ENCODE data around the gene KNCN.
A peak's percentile ranks its signal among the peaks of the same experiment; 100 is the strongest.

KNCN gene

DNA sequence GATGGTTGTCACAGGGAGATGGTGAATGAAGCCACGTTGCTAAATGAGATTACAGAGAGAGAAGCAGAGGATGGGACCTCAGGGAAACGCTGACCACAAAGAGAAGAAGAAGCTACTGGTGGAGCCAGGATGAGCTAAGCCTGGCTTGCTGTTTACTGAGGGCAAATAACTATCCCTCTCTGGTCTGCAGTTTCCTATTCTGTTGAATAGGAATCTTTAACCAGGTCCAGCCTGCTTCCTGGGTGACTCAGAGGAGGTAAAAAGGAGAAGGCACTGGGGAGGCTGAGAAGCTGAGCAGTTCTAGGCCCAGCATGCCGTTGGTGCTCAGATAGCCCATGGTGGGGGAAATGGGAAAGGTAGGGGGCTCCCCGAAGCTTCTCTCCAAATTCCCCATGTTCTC lies 32.2 kb downstream of the KNCN start:
- no peak for DNase-seq
- Histone ChIP-seq H3K9me3 (replicated peaks; ENCODE audit: insufficient read depth, low read length) (no peaks in the 10 kb centered on the region), H4K20me1 (ENCODE audit: insufficient read depth, low read length) (no peaks in the 10 kb centered on the region), H3K27me3 (replicated peaks; ENCODE audit: insufficient read depth, low read length) (no peaks in the 10 kb centered on the region), H3K9ac (ENCODE audit: low read length) (no peak overlapping the region), H3K9me2 (replicated peaks; ENCODE audit: insufficient read depth, low read length) (no peaks in the 10 kb centered on the region), H3K4me1 (ENCODE audit: low read length) (peaks cover 6% of the 10 kb centered on the region; the same call in 1 of the 2 replicates), H3K79me2 (ENCODE audit: low read length) (no peaks in the 10 kb centered on the region), H3K4me2 (ENCODE audit: low read depth, low read length) (no peak overlapping the region), H3K4me3 (ENCODE audit: low read length) (no peak overlapping the region), H3F3A (ENCODE audit: insufficient read depth, low read length) (no peaks in the 10 kb centered on the region), H3K36me3 (replicated peaks; ENCODE audit: insufficient read depth, low read length) (no peaks in the 10 kb centered on the region), H3K27ac (ENCODE audit: low read length) (no peak overlapping the region), H2AFZ (ENCODE audit: low read length) (no peak overlapping the region)
- TF ChIP-seq EZH2phosphoT487 (IDR thresholded peaks at IDR 0.05; ENCODE audit: low read length) (no peak), EZH2 (optimal IDR thresholded peaks at IDR 0.05; ENCODE audit: low read depth, low read length) (no peak)
- TF ChIP-seq, protein P1, sequence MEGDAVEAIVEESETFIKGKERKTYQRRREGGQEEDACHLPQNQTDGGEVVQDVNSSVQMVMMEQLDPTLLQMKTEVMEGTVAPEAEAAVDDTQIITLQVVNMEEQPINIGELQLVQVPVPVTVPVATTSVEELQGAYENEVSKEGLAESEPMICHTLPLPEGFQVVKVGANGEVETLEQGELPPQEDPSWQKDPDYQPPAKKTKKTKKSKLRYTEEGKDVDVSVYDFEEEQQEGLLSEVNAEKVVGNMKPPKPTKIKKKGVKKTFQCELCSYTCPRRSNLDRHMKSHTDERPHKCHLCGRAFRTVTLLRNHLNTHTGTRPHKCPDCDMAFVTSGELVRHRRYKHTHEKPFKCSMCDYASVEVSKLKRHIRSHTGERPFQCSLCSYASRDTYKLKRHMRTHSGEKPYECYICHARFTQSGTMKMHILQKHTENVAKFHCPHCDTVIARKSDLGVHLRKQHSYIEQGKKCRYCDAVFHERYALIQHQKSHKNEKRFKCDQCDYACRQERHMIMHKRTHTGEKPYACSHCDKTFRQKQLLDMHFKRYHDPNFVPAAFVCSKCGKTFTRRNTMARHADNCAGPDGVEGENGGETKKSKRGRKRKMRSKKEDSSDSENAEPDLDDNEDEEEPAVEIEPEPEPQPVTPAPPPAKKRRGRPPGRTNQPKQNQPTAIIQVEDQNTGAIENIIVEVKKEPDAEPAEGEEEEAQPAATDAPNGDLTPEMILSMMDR (IDR thresholded peaks at IDR 0.05; ENCODE audit: low read length) = no peak

DNA sequence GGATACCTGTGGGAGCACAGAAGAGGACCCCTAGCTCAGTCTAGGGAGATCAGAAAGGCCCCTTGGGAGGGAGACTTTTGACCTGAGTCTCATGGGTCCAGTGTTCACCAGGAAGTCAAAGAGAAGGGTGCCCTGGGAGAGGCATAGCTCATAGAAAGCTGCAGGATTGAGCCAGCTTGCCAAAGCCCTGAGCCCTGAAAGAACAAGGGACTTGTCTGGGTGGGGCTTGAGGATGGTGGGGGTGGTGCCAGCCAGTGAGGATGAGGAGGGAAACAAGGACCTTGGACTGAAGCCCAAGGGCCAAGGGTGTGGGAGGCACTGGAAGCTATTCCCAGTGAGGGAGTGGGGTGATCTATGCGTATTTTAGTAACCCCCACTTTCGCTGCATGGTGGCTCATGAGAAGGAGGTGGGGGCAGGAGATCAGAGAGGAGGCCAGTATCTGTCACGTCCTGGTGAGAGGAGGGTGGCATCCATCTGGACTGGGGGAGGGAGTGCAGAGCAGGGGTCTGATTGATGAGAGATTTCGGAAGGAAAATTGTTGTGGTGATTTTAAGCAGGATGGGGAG lies 33.4 kb downstream of the KNCN start:
- H3K4me3 ChIP-seq (ENCODE audit: low read length) = no peak overlapping the region
- no peaks in the 10 kb centered on the region for H3K36me3 ChIP-seq (replicated peaks; ENCODE audit: insufficient read depth, low read length)
- H3K9me2 ChIP-seq (replicated peaks; ENCODE audit: insufficient read depth, low read length) = no peaks in the 10 kb centered on the region
- H4K20me1 ChIP-seq (ENCODE audit: insufficient read depth, low read length) = no peaks in the 10 kb centered on the region
- peaks cover 7% of the 10 kb centered on the region; the same call in 1 of the 2 replicates for H3K27me3 ChIP-seq (replicated peaks; ENCODE audit: insufficient read depth, low read length)
- H3F3A ChIP-seq (ENCODE audit: insufficient read depth, low read length) = no peaks in the 10 kb centered on the region
- H3K9me3 ChIP-seq (replicated peaks; ENCODE audit: insufficient read depth, low read length) = no peaks in the 10 kb centered on the region
- H2AFZ ChIP-seq (ENCODE audit: low read length) = no peak overlapping the region
- H3K4me1 ChIP-seq (ENCODE audit: low read length) = peaks cover 6% of the 10 kb centered on the region; the same call in 1 of the 2 replicates
- no peak overlapping the region for H3K9ac ChIP-seq (ENCODE audit: low read length)
- H3K27ac ChIP-seq (ENCODE audit: low read length) = no peak overlapping the region
- H3K79me2 ChIP-seq (ENCODE audit: low read length) = no peaks in the 10 kb centered on the region
- no peak for DNase-seq
- no peak overlapping the region for H3K4me2 ChIP-seq (ENCODE audit: low read depth, low read length)
- TF ChIP-seq, protein P1 (IDR thresholded peaks at IDR 0.05; ENCODE audit: low read length) = no peak
- TF ChIP-seq EZH2 (optimal IDR thresholded peaks at IDR 0.05; ENCODE audit: low read depth, low read length) (no peak), EZH2phosphoT487 (IDR thresholded peaks at IDR 0.05; ENCODE audit: low read length) (no peak)

DNA sequence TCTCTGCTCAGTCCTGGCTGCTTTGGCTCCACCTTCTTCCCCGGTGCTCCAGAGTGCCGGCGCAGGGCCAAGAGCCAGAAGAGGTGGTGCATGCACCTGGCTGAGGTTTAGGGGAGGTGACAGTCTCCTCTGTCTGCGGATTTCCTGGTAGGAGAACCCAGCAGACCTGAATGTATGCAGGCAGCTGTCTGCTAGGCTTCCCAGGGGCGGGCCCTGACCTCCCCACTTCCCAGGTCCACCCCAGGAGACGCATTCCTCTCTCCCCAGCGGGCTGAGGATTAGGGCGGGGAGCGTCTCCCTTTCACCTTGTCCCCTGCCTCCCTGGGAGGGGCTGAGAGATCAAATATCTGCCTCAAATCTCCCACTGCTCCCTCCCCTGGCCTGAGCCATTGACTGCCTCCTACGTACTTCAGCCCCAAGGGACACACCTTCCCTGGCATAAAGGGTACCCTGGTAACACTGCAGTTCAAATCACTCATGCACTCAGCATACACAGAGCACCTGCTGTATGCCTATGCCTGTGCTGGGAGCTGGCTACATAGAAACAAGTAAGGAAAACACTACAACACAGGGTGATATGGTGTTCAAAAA lies 34.3 kb downstream of the KNCN start:
- no peaks in the 10 kb centered on the region for H3F3A ChIP-seq (ENCODE audit: insufficient read depth, low read length)
- H3K27ac ChIP-seq (ENCODE audit: low read length) = no peak overlapping the region
- H3K27me3 ChIP-seq (replicated peaks; ENCODE audit: insufficient read depth, low read length) = peaks cover 16% of the 10 kb centered on the region
- no peaks in the 10 kb centered on the region for H3K36me3 ChIP-seq (replicated peaks; ENCODE audit: insufficient read depth, low read length)
- H3K9me3 ChIP-seq (replicated peaks; ENCODE audit: insufficient read depth, low read length) = no peaks in the 10 kb centered on the region
- no peak overlapping the region for H3K4me3 ChIP-seq (ENCODE audit: low read length)
- H3K4me1 ChIP-seq (ENCODE audit: low read length) = peaks cover 6% of the 10 kb centered on the region; the same call in 1 of the 2 replicates
- H2AFZ ChIP-seq (ENCODE audit: low read length) = peak overlapping the region; percentile 33; the same call in 1 of the 2 replicates
- no peaks in the 10 kb centered on the region for H3K79me2 ChIP-seq (ENCODE audit: low read length)
- TF ChIP-seq EZH2phosphoT487 (IDR thresholded peaks at IDR 0.05; ENCODE audit: low read length) (no peak), EZH2 (optimal IDR thresholded peaks at IDR 0.05; ENCODE audit: low read depth, low read length) (no peak)
- TF ChIP-seq, protein P1 (IDR thresholded peaks at IDR 0.05; ENCODE audit: low read length) = no peak
- H3K9ac ChIP-seq (ENCODE audit: low read length) = no peak overlapping the region
- H3K9me2 ChIP-seq (replicated peaks; ENCODE audit: insufficient read depth, low read length) = no peaks in the 10 kb centered on the region
- peak overlapping the region; percentile 7; the same call in 1 of the 2 replicates for H3K4me2 ChIP-seq (ENCODE audit: low read depth, low read length)
- peak; percentile 61 for DNase-seq
- H4K20me1 ChIP-seq (ENCODE audit: insufficient read depth, low read length) = no peaks in the 10 kb centered on the region
